HCT116 (cell line): Measurements from ENCODE around the gene AMOTL1. TPM values are rescaled to one million over a fixed set of nuclear protein-coding genes. Genes with fewer than 3 reads are reported as not detected.

Source experiments
- ATAC-seq: fragments of 200-7000 bp; cut with Tn5 transposase; 2 replicates; pipeline ENCODE4 v1.9.1; 2020; ENCODE audit warnings: mild to moderate bottlenecking, moderate library complexity
- BruUV-seq: library from RNA; stranded (reverse); fragments of 400-500 nt; replicated peaks from 2 replicates; lab custom pipeline; 2021; lab: Mats Ljungman, UMichigan
- CTCF ChIA-PET: fragments of 300-600 bp; sonication (Branson Sonifier 250); formaldehyde crosslinking; loops from one replicate; lab custom pipeline; 2021; ENCODE audit warnings: antibody characterized with exemption; lab: Charles Lee
- POLR2A ChIA-PET: fragments of 300-600, 350-600 bp; sonication (Branson Sonifier 250); formaldehyde crosslinking; loops from one replicate; lab custom pipeline; 2021; ENCODE audit warnings: antibody characterized with exemption; lab: Charles Lee
- RAD21 ChIA-PET, 2 experiments: fragments of 300-600 bp; sonication (Branson Sonifier 250); formaldehyde crosslinking; loops; one replicate each; lab custom pipeline; 2023; ENCODE audit warnings: low total read pairs in 2 of 2; ENCODE audit not compliant: uncharacterized antibody in 2 of 2, unreplicated experiment in 2 of 2, low non-redundant PET in 1 of 2; lab: Charles Lee
- DNase-seq: peaks from one replicate; pipeline ENCODE4 v3.0.0-alpha.2; 2010; ENCODE audit warnings: low read depth, low spot score
- H2AFZ ChIP-seq: fragments of 200-600 bp; shearing (Covaris generic), sonication (generic); 2 replicates; pipeline ENCODE4 v1.6.1; 2017; ENCODE audit warnings: low read depth, mixed run types, mixed read lengths, antibody characterized with exemption, low read length; ENCODE audit not compliant: poor library complexity, severe bottlenecking
- H3K27ac ChIP-seq: 2 replicates; pipeline ENCODE4 v1.5.1; 2012; ENCODE audit warnings: low read depth, low read length
- H3K27me3 ChIP-seq: fragments of 200-600 bp; sonication (generic); 2 replicates; pipeline ENCODE4 v1.6.1; 2016; ENCODE audit warnings: mixed run types, low read length, mixed read lengths; ENCODE audit not compliant: insufficient read depth
- H3K36me3 ChIP-seq, 2 experiments: fragments of 200-500 bp in 1 of 2; fragments of 200-600 bp in 1 of 2; sonication (Bioruptor generic) in 1 of 2; sonication (generic) in 1 of 2; 2 replicates each; pipeline versions ENCODE4 v1.5.1 to v1.6.1; 2014 to 2016; ENCODE audit warnings: low read length in 2 of 2, inconsistent platforms in 1 of 2, mixed read lengths in 1 of 2, mixed run types in 1 of 2; ENCODE audit not compliant: insufficient read depth in 2 of 2, control insufficient read depth in 1 of 2
- H3K4me1 ChIP-seq, 2 experiments: fragments of 200-600 bp in 1 of 2; sonication (generic) in 1 of 2; 2 replicates each; pipeline versions ENCODE4 v1.5.1 to v1.6.1; 2012 to 2017; ENCODE audit warnings: low read length in 2 of 2, inconsistent platforms in 1 of 2, mild to moderate bottlenecking in 1 of 2, mixed read lengths in 1 of 2, mixed run types in 1 of 2, moderate library complexity in 1 of 2; ENCODE audit not compliant: insufficient read depth in 2 of 2, control insufficient read depth in 1 of 2
- H3K4me2 ChIP-seq: fragments of 200-600 bp; sonication (generic); 2 replicates; pipeline ENCODE4 v1.6.1; 2017; ENCODE audit warnings: mixed run types, low read length, mixed read lengths
- H3K4me3 ChIP-seq, 2 experiments: fragments of 200-600 bp in 1 of 2; sonication (generic) in 1 of 2; replicated peaks in 1 of 2; 2 replicates each; pipeline ENCODE4 v1.5.1; 2011 to 2016; ENCODE audit warnings: low read length in 2 of 2, control low read depth in 1 of 2, low read depth in 1 of 2, mild to moderate bottlenecking in 1 of 2, mixed read lengths in 1 of 2, mixed run types in 1 of 2
- H3K79me2 ChIP-seq: fragments of 200-600 bp; sonication (generic); 2 replicates; pipeline ENCODE4 v1.6.1; 2017; ENCODE audit warnings: mild to moderate bottlenecking, mixed run types, low read length, moderate library complexity, mixed read lengths; ENCODE audit not compliant: insufficient read depth
- H3K9ac ChIP-seq: fragments of 200-600 bp; sonication (generic); 2 replicates; pipeline ENCODE4 v1.6.1; 2016; ENCODE audit warnings: low read length, mixed read lengths
- H3K9me2 ChIP-seq: fragments of 200-600 bp; sonication (generic), shearing (Covaris generic); 2 replicates; pipeline ENCODE4 v1.6.1; 2017; ENCODE audit warnings: mixed run types, mild to moderate bottlenecking, moderate library complexity; ENCODE audit not compliant: insufficient read depth
- H3K9me3 ChIP-seq, 2 experiments: fragments of 200-500 bp in 1 of 2; fragments of 200-600 bp in 1 of 2; sonication (Bioruptor generic) in 1 of 2; sonication (generic) in 1 of 2; 2 replicates each; pipeline ENCODE4 v1.6.1; 2014 to 2017; ENCODE audit warnings: low read length in 2 of 2, mixed read lengths in 2 of 2, inconsistent platforms in 1 of 2, low read depth in 1 of 2, mild to moderate bottlenecking in 1 of 2, mixed run types in 1 of 2, moderate library complexity in 1 of 2; ENCODE audit not compliant: control insufficient read depth in 1 of 2, insufficient read depth in 1 of 2
- H4K20me1 ChIP-seq: fragments of 200-600 bp; sonication (generic), shearing (Covaris generic); 2 replicates; pipeline ENCODE4 v1.6.1; 2017; ENCODE audit warnings: mixed run types, mild to moderate bottlenecking, moderate library complexity; ENCODE audit not compliant: insufficient read depth
- ATF3 ChIP-seq: IDR thresholded peaks from 2 replicates; pipeline ENCODE4 v1.6.1; 2012
- CEBPB ChIP-seq: IDR thresholded peaks from 2 replicates; pipeline ENCODE4 v1.6.1; 2012; ENCODE audit warnings: low read depth
- FOSL1 ChIP-seq: IDR thresholded peaks from 2 replicates; pipeline ENCODE4 v1.6.1; 2012; ENCODE audit warnings: low read depth
- JUND ChIP-seq: IDR thresholded peaks from 2 replicates; pipeline ENCODE4 v1.6.1; 2012
- MAX ChIP-seq: IDR thresholded peaks from 2 replicates; pipeline ENCODE4 v1.6.1; 2012
- POLR2A ChIP-seq: IDR thresholded peaks from 2 replicates; pipeline ENCODE4 v1.7.0; 2011; ENCODE audit warnings: borderline replicate concordance; ENCODE audit not compliant: insufficient read depth, insufficient read length; ENCODE audit errors: extremely low read depth
- RAD21 ChIP-seq: IDR thresholded peaks from 2 replicates; pipeline ENCODE4 v1.6.1; 2012; ENCODE audit warnings: low read depth, mild to moderate bottlenecking
- SP1 ChIP-seq: IDR thresholded peaks from 2 replicates; pipeline ENCODE4 v1.6.1; 2012; ENCODE audit warnings: low read depth
- TCF7L2 ChIP-seq: IDR thresholded peaks from 2 replicates; pipeline ENCODE4 v1.7.0; 2011; ENCODE audit warnings: borderline replicate concordance, inconsistent platforms; ENCODE audit not compliant: insufficient read depth, insufficient read length; ENCODE audit errors: extremely low read depth
- ZBTB33 ChIP-seq: IDR thresholded peaks from 2 replicates; pipeline ENCODE4 v1.6.1; 2011; ENCODE audit warnings: mild to moderate bottlenecking, low read length, moderate library complexity; ENCODE audit not compliant: insufficient replicate concordance; ENCODE audit errors: extremely low read depth
- ZFX ChIP-seq: fragments of 450-650 bp; IDR thresholded peaks from 2 replicates; pipeline ENCODE4 v1.6.1; 2017
- ZNF274 ChIP-seq: fragments of 200-500 bp; sonication (Bioruptor generic); IDR thresholded peaks from 2 replicates; pipeline ENCODE4 v1.6.1; 2014; ENCODE audit warnings: mild to moderate bottlenecking, low read depth, low read length, inconsistent platforms
- intact Hi-C: fragments of 100-400 bp; cut with micrococcal nuclease; formaldehyde crosslinking; loops from 2 replicates; pipeline ENCODE4 v1.10.0; 2022
- total RNA-seq: library from RNA; stranded (reverse); gene quantifications from one replicate; pipeline ENCODE4 v1.2.1, GENCODE V29; 2021; ENCODE audit not compliant: unreplicated experiment

AMOTL1 gene
- total RNA-seq, 1 experiment from 2014 or later: 27.6 TPM

- no peaks in the 10 kb centered on the region; a peak in 1 of 4 replicates for H3K36me3 ChIP-seq
- ChIA-PET RAD21 (no interaction called here), CTCF (interaction anchor here (1.1 kb wide), 1 partner anchor 254 kb away, joined by 3 read pairs; no protein-coding TSS in a partner anchor)
Observed at GRCh38 chr11:94877443-94878200, 109.5 kb downstream of the AMOTL1 start.

More at GRCh38 chr11:94877443-94878200, 109.5 kb downstream of the AMOTL1 start:
- H3K4me1 ChIP-seq: peaks cover 16 to 48% of the 10 kb centered on the region in 2 experiments
- no peaks in the 10 kb centered on the region for H3K9me3 ChIP-seq
- no peak overlapping the region for H2AFZ ChIP-seq
- intact Hi-C loops: loop anchor here (5.0 kb wide), 1 partner anchor 85 kb away; no protein-coding TSS in a partner anchor
- no peaks in the 10 kb centered on the region for H4K20me1 ChIP-seq
- no peak overlapping the region for H3K4me3 ChIP-seq
- H3K9ac ChIP-seq: no peak overlapping the region
- DNase-seq: no peak
- H3K27ac ChIP-seq: peak overlapping the region; percentile 34; the same call in 1 of the 2 replicates
- TF ChIP-seq TCF7L2 (no peak), POLR2A (no peak), JUND (no peak), CEBPB (no peak), ZNF274 (no peak), FOSL1 (no peak), ZBTB33 (no peak), RAD21 (no peak), MAX (no peak), SP1 (no peak), ATF3 (no peak), ZFX (no peak)
- H3K27me3 ChIP-seq: no peaks in the 10 kb centered on the region
- no peak for ATAC-seq
- no peaks in the 10 kb centered on the region for H3K79me2 ChIP-seq
- no TSS peak for BruUV-seq
- POLR2A ChIA-PET: no interaction called here
- peak overlapping the region; percentile 57; the same call in 1 of the 2 replicates for H3K4me2 ChIP-seq
- H3K9me2 ChIP-seq: no peaks in the 10 kb centered on the region
